BE2C (cell line): Measurements from ENCODE around the gene HUNK.

Experiments used
- DNase-seq: peaks from one replicate; pipeline ENCODE4 v3.0.0-alpha.2; 2020
- H3K27me3 ChIP-seq: fragments of 250-450 bp; sonication (Bioruptor Pico); 2 replicates; pipeline ENCODE4 v1.5.1; 2020; ENCODE audit warnings: mild to moderate bottlenecking
- H3K36me3 ChIP-seq: fragments of 250-450 bp; sonication (Bioruptor Pico); 2 replicates; pipeline ENCODE4 v1.5.1; 2020; ENCODE audit warnings: mild to moderate bottlenecking
- H3K4me1 ChIP-seq: fragments of 250-450 bp; sonication (Bioruptor Pico); 2 replicates; pipeline ENCODE4 v1.5.1; 2020
- H3K4me3 ChIP-seq: 2 replicates; pipeline ENCODE4 v1.5.1; 2011; ENCODE audit warnings: low read depth, low read length
- H3K9me3 ChIP-seq: fragments of 250-450 bp; sonication (Bioruptor Pico); 2 replicates; pipeline ENCODE4 v1.5.1; 2020
- TF ChIP-seq, protein P1 (sequence below): IDR thresholded peaks from 2 replicates; pipeline ENCODE4 v1.5.1; 2012; ENCODE audit warnings: mild to moderate bottlenecking, low read depth, low read length

The HUNK gene

DNA sequence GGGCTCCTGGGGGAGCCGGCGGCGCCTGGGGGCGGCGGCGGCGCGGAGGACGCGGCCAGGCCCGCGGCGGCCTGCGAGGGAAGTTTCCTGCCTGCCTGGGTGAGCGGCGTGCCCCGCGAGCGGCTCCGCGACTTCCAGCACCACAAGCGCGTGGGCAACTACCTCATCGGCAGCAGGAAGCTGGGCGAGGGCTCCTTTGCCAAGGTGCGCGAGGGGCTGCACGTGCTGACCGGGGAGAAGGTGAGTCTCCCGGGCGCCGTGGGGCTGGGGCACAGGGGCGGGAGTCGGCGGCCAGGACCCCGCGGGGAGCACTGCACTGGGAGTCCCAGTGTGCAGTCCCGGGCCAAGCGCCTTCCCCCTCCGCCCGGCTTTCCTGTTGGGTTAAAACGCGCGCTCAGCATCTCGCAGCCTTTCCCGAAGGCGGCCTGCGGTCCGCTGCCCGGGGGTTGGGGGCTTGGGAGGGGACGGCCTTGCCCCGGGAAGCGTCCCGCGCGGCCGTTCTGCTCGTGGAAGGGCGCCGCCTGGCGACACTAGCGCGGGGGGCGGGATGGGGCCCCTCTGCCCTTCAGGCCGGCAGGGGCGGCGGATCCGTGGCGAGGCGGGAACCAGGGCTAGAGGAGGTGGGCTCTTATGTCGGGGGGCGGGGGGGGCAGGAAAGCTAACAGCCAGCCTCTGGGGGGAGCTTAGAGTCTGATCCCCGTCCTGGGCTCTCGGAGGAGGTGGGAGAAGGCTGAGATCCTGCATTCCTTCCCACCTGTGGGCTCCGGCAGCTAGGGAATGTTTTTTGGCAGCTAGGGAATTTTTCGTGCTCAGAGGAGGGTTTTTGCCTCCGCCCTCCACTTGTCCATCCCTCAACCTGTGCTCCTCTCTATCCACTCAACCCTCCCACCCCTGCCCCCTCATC is 1.1 kb downstream of the HUNK start:
- no peaks in the 10 kb centered on the region for H3K27me3 ChIP-seq

DNA sequence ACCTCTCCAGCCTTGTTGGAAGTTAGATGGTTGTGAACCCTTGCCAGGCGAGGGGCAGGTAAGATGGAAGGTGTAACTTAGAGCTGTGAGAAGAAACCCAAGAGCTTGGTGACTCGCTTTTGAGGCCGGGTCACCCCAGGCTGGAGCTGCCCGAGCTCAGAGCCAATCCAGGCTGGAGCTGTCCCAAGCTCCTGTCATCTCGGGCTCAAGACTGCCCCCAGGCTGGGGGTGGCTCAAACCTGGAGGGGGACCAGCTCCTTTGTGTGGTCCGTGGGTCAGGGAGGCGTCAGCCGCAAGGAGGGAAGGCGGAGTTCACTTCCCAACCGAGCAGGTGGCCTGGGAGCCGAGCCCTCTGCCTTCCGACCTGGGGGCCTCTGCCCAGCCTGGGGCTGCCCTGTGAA is 2.0 kb downstream of the HUNK start:
- TF ChIP-seq, protein P1, sequence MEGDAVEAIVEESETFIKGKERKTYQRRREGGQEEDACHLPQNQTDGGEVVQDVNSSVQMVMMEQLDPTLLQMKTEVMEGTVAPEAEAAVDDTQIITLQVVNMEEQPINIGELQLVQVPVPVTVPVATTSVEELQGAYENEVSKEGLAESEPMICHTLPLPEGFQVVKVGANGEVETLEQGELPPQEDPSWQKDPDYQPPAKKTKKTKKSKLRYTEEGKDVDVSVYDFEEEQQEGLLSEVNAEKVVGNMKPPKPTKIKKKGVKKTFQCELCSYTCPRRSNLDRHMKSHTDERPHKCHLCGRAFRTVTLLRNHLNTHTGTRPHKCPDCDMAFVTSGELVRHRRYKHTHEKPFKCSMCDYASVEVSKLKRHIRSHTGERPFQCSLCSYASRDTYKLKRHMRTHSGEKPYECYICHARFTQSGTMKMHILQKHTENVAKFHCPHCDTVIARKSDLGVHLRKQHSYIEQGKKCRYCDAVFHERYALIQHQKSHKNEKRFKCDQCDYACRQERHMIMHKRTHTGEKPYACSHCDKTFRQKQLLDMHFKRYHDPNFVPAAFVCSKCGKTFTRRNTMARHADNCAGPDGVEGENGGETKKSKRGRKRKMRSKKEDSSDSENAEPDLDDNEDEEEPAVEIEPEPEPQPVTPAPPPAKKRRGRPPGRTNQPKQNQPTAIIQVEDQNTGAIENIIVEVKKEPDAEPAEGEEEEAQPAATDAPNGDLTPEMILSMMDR, result no peak
- no peaks in the 10 kb centered on the region for H3K27me3 ChIP-seq
- no peaks in the 10 kb centered on the region for H3K4me1 ChIP-seq
- no peaks in the 10 kb centered on the region; the same call in 1 of the 2 replicates for H3K36me3 ChIP-seq
- no peak for DNase-seq
- H3K9me3 ChIP-seq, result no peaks in the 10 kb centered on the region
- no peak overlapping the region for H3K4me3 ChIP-seq

More for the DNA sequence above, 1.1 kb downstream of the HUNK start:
- TF ChIP-seq, protein P1, result peak; percentile 60
- Histone ChIP-seq H3K4me1 (no peaks in the 10 kb centered on the region), H3K4me3 (peak overlapping the region; percentile 67), H3K9me3 (no peaks in the 10 kb centered on the region), H3K36me3 (no peaks in the 10 kb centered on the region; the same call in 1 of the 2 replicates)
- DNase-seq, result peak; percentile 80

DNA sequence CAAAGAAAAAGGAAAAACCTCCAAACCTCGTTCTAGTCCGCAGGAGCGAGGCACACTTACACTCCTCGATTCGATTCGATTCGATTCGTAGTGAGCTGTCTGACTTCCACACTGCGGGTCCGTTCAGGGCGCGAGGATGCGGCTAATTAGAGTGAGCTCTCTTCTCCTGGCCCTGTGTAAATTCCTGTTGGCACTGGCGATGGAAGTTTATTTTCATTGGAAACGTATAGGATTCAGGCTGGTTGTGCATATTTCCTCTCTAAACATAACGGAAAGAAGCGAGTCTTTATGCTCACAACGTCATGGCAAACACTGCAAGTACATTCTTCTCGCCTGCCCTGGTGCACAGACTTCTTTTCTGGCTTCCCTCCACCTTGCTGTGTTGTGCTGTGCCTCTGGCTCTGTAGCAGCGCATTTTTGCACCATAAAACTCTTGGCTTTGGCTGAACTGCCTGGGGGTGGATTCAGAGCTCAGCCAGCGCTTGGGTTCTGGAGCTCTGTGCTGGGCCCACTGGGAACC is 2.7 kb downstream of the HUNK start:
- no peak for DNase-seq
- Histone ChIP-seq H3K27me3 (no peaks in the 10 kb centered on the region), H3K4me3 (no peak overlapping the region), H3K36me3 (no peaks in the 10 kb centered on the region; the same call in 1 of the 2 replicates), H3K4me1 (no peaks in the 10 kb centered on the region), H3K9me3 (no peaks in the 10 kb centered on the region)
- TF ChIP-seq, protein P1, result no peak

DNA sequence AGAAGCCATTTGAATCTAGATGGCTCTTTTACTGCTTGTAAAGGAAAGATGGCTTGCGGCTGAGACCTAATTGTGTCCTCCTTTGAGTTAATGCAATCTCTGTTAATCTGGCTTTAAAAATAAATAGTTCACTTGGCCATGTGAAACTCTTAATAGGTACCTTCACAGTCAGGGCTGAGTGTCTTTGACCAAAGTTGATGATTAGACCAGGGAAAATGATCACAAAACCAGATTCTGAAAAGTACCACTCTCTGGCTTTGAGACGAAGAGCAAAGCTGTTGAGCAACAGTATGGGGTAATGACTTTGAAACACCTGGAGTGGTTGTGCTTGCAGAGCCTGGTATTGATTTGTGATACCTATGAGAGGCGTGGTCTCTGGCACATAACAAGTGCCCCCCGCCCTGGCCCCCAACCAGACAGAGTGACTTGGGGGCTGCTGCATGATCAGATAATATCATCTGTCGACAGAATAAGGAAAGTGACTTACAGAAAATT is 4.7 kb downstream of the HUNK start:
- DNase-seq, result no peak
- Histone ChIP-seq H3K9me3 (no peaks in the 10 kb centered on the region), H3K27me3 (no peaks in the 10 kb centered on the region), H3K36me3 (no peaks in the 10 kb centered on the region; the same call in 1 of the 2 replicates), H3K4me1 (no peaks in the 10 kb centered on the region), H3K4me3 (no peak overlapping the region)
- TF ChIP-seq, protein P1, result no peak

DNA sequence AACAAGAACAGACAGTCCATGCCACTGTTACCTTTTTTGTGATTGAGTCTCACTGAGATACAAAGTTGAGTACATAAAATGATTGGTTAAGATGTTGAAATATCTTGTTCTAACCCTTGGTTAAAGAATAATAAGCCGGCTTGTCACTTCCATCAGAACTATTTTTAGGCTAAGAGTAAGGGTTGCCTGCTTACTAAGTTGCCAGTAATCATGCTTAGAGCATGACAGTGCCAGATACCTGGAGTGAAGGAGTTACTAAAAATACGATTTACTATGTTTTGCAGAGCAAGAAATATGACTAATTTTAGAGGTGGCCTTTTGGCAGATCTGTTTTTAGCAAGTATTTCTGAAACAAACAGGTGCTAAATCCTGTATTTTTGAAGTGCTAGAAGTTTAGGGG is 6.0 kb downstream of the HUNK start:
- no peaks in the 10 kb centered on the region; the same call in 1 of the 2 replicates for H3K36me3 ChIP-seq
- no peak overlapping the region for H3K4me3 ChIP-seq
- no peaks in the 10 kb centered on the region; the same call in 1 of the 2 replicates for H3K9me3 ChIP-seq
- DNase-seq, result no peak
- TF ChIP-seq, protein P1, result no peak
- H3K27me3 ChIP-seq, result no peaks in the 10 kb centered on the region
- no peaks in the 10 kb centered on the region for H3K4me1 ChIP-seq
